Measurements from ENCODE around the gene NDUFS2.

GRCh38 chr1:161171191-161171590 is 31.0 kb upstream of the NDUFS2 start:
- TF ChIP-seq TAF1 (IDR thresholded peaks at IDR 0.05; ENCODE audit: low read depth) (no peak), TCF12 (IDR thresholded peaks at IDR 0.05; ENCODE audit: low read depth) (no peak), CEBPB (IDR thresholded peaks at IDR 0.05) (no peak), EP300 (IDR thresholded peaks at IDR 0.05; ENCODE audit: borderline replicate concordance) (no peak), MAX (IDR thresholded peaks at IDR 0.05) (no peak), TEAD4 (IDR thresholded peaks at IDR 0.05) (no peak), YY1 (IDR thresholded peaks at IDR 0.05; ENCODE audit: low read depth) (no peak), ZBTB7A (IDR thresholded peaks at IDR 0.05; ENCODE audit: low read depth) (no peak)

All from Ishikawa (cell line).